HPDE6-E6E7 (cell line): ENCODE data around the gene ALK.

Experiments used
- DNase-seq: peaks from one replicate; pipeline ENCODE4 v3.0.0; 2011; ENCODE audit warnings: missing footprints; ENCODE audit errors: extremely low spot score

The ALK gene

GRCh38 chr2:29449499-29449898, 471.9 kb downstream of the ALK start:
- no peak for DNase-seq

DNA sequence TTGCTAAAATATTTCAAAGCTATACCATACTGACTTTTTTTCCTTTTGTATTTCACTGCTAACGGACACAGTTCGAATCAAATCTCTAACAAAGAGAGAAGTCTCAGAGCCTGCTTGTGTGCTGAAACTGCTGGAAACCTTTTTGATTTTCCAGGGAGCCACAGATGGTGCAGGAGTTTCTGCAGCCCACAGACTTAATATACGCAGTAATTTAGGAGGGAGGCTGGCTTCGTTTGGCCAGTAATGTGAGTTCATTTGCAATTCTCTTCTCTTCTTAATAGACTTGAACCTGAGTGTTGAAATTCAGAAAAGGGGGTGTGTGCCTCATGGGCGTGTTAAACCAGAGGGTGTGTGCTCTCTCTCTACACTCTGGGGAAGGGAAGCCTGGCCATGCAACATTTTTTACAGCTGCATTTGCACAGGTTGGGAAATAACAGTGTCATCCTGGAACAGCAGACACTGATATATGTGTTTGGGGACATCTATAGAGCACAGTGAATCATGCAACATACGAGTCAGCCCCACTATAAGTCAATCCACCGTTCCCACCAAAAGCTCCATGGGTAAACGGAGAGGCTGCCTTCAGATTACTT, 473.2 kb downstream of the ALK start:
- no peak for DNase-seq

DNA sequence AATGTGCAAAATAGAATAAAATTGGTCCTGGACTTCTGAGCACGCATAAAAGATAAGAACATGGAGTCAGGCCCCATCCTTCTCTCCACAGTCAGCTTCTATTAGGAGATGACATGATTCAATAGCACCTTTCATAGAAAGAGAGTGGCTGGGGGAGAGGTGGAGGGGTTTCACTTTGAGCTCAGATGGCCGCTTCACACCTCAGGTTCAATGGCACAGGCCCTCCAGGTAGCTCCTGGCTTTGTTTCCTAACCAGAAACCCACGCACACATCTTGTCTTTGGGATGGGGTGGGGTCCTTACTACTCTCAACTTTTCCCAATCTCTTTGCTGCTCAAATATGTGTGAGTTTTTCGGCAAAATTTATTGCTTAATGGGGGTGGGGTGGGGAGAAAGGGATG, 473.9 kb downstream of the ALK start:
- DNase-seq, result no peak

DNA sequence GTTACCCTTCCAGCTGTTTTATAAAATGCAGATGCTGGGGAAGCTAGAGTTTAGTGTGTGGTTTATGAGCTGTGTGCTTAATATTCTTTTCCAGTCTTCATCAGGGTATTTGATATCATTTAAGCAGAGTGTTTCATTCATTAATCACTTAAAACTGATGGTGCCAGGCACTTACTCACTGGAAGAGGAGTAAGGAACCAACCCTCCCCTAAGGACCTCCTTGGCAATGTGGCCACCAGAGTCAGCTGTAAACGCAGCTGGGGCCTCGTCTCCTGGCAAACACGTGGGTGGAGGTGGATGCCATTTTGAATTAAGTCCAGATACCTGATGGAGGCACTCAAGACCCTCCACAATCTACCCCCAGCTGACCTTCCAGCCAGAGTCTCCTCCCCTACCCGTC, 474.5 kb downstream of the ALK start:
- no peak for DNase-seq

DNA sequence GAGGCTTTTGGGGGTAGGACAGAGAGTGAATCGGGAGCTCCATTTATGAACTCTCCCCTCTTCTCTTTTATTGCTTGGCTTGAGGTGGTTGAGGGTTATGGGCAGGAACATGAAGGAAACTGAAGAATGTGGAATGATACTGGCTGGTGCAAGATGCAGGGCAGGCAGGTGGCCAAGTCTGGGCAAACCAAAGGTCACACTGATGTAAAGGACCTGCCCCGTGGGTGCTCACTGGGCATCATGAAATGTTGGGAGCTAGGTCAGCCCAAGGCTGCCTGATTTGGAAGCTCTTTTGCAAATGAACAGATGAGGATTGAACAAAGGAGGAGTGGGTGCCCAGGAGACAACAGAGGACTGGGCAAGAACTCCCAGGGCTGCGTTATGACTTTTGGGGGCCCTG, 477.2 kb downstream of the ALK start:
- no peak for DNase-seq

DNA sequence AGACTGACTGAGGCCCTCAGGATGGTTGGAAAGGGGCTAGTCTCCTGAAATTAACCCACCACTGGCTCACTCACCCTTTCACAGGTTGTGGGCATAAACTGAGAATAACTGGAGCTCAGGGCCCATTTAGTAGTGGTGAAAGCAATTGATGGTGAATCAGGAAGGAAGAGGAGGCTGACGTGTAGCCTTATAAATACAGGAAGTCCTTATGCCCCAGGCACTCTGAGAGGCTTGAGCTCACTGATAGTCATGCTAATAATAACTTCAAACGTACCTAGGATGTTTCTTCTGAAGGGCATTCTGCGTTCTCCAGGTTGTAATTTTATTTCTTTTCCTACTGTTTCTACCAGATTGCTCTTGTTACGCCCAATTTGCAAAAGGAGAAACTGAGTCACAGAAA, 477.8 kb downstream of the ALK start:
- peak; percentile 39 for DNase-seq

DNA sequence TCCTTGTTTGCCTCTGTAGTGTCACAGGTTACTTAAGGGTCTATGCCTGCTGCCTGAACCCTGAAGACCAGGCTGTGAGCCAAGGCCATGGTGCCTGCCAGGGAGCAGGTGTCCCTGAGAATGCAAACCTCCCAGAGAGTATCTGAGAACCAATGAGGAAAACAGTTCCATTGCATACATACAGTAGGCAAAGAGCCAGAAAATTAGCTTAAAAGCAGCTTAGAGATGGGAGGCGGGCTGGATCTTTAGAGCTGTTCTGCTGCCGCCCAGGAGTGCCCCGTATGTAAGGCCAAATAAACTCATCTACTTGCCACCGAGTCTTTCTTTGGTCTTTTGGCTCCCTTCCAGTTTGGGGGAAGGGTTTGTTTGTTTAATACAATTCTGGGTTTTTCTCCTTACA, 478.2 kb downstream of the ALK start:
- no peak for DNase-seq

- no peak for DNase-seq
Measured at GRCh38 chr2:29440921-29441623, 480.3 kb downstream of the ALK start.

GRCh38 chr2:29433920-29434319, 487.5 kb downstream of the ALK start:
- no peak for DNase-seq

DNA sequence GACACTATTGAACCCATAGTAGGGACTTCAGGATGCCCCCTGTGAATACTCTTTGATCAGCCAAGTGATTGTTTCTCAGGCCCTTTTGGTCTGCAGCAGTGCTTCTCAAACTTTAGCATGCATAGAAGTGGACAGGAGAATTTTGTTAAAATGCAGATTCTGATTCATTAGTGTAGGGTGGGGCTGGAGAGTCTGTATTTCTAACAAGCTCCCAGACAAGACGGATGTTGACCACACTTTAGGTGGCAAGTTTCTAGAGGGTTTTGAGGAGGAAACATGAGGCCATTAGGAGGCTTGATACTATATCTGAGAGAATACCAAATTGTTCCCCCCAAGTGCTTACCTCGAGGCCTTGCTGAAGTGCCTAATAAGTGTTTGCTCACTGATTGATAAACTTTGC, 488.3 kb downstream of the ALK start:
- DNase-seq, result no peak

- DNase-seq, result no peak
Measured at GRCh38 chr2:29431485-29431884, 489.9 kb downstream of the ALK start.

DNA sequence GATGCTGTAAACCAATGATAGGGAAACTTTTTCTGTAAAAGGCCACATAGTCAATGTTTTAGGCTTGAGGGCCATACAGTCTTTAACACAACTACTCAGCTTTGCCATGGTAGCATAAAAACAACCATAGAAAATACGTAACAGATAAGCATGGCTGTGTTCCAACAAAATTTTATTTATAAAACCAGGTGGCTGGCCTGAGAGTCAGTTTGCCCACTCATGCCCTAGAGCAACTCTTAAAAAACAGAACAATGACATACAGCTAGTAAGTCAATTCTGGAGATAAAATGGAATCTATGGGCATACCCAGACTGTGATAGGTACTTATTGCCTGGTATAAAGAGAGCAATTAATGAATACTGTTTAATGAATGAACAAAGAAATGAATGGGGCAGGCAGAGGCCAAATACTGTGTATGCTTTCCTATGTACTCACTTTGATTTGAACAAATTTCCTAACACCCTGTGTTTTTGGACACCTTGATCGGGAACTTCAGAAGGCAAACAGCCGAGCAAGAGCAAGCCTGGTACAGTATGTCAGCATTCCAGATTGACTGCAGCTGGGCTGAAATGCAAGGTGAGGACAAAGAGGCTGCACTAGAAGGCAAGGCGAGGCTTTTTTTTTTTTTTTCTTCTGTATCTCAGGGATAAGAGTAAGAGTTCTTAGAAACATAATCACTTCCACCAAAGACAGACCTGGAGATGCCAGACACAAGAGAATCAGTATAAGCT, 490.8 kb downstream of the ALK start:
- DNase-seq, result no peak

- DNase-seq, result no peak
Measured at GRCh38 chr2:29426354-29426753, 495.0 kb downstream of the ALK start.

GRCh38 chr2:29425866-29426265, 495.5 kb downstream of the ALK start:
- DNase-seq, result no peak

GRCh38 chr2:29423061-29423666, 498.2 kb downstream of the ALK start:
- DNase-seq, result no peak

GRCh38 chr2:29420999-29421782, 500.2 kb downstream of the ALK start:
- no peak for DNase-seq

DNA sequence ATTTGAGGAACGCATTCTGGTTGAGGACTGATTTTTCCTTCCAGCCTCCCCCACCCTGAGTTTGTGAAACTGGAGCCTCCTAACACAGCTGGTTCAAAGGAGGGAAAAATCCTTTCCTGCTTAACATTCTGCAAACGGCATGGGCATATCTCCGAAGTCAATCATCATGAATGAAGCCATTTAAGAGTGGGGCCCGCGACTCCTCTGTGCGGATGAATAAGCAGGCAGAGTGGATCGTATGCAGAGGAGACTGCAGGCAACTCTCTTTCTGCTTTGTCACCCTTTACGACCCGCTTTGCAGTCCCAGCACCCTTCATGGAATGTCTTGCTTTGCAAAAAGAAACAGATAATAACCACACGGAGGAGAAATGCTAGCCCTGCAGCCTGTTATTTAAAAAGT, 500.9 kb downstream of the ALK start:
- no peak for DNase-seq

DNA sequence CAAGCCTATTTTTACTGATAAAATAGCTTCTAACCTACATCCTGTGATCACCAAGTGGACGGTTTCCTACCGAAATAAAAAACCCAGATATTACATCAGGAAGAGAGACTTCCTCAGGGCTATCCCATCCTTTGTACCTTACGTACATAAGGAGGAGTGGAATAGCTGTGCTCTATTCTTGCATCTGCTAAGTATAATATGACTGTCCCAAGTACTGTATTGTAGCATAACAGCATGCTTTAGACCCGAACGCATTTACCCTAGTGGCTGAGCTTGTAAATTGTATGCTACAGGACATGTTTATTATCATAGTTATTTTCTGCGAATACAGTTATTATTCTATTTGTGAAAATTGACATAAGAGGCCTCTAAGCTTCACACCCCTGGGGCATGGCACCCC, 503.8 kb downstream of the ALK start:
- DNase-seq, result no peak

GRCh38 chr2:29412197-29412925, 509.0 kb downstream of the ALK start:
- no peak for DNase-seq

GRCh38 chr2:29405707-29406106, 515.7 kb downstream of the ALK start:
- no peak for DNase-seq

- no peak for DNase-seq
Measured at GRCh38 chr2:29405266-29405665, 516.1 kb downstream of the ALK start.
